GM18870 (cell line): ENCODE data around the gene DEFB110.

Experiments used
- ATAC-seq: cut with Tn5 transposase; IDR thresholded peaks from one replicate; pipeline ENCODE4 v1.9.1; 2021; ENCODE audit warnings: moderate library complexity; ENCODE audit not compliant: unreplicated experiment

The DEFB110 gene

GRCh38 chr6:50021894-50022293 lies at the start of gene DEFB110:
DEFB110 (minus strand) TSS chr6:50021994; CDS start chr6:50021935, 59 bp downstream.
- ATAC-seq: no peak

- no peak for ATAC-seq
These were observed 48.3 kb upstream of the DEFB110 start for GRCh38 chr6:50070101-50070500.

GRCh38 chr6:50062051-50062450 lies 40.3 kb upstream of the DEFB110 start:
- no peak for ATAC-seq

DNA sequence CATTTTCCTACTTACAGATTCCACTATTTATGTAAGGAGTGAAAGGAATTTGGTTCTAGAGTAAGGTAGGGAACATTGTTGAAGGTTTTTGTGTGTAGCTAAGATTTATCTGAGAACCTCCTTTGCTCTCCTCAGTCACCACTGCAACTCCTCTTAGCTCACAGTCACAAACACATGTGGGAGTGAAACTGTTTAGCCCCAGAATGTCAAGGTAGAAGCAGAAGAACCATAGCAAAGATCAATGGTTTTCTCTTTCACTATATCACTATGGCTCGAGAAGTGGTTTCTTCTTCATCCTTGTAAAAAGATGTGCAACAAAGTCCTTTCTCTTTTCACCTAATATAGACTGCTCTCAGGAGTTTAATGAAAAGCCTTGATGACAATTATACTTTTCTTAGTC lies 34.4 kb upstream of the DEFB110 start:
- peak; percentile 75 for ATAC-seq

GRCh38 chr6:50049829-50050228 lies 28.0 kb upstream of the DEFB110 start, which contains the start of gene DEFB112:
DEFB112 (minus strand) TSS chr6:50049929; CDS start chr6:50049869, 60 bp downstream.
- no peak for ATAC-seq

- no peak for ATAC-seq
These were observed 25.2 kb upstream of the DEFB110 start for GRCh38 chr6:50047026-50047425.

DNA sequence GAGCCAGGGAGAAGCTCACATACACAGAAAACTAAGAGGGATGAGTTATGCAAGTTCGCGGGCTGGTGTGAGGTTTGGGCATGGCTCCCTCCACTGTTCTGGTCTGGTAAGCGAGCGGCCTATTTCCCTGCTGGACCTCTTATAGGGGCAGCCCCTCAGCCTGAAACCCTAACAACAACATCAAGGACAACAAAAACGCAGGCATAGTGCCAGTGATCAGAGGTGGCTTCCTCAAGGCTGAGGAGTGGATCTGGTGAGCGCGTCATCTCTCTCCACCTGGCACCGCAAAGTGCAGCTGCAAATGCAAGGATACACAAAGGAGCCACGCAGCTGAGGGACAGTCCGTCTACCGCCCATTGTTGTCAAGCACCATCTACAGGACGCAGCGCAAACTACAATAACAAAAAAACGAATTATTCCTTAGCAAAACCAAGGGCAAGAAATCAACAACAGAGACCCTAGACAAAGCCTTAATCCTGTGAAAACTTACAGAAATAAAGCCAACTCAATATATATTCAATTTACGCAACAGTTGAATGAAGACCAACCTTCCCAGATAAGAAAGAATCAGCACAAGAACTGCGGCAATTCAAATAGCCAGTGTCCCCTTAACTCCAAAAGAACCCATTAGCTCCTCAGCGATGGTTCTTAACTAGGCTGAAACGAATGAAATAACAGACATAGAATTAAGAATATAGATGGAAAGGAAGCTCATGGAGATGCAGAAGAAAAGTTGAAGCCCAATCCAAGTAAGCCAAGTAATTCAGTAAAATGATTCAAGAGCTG lies 9.2 kb upstream of the DEFB110 start:
- peak; percentile 63 for ATAC-seq

- ATAC-seq: no peak
These were observed 8.6 kb upstream of the DEFB110 start for GRCh38 chr6:50030350-50030749.

GRCh38 chr6:50025258-50025657 lies 3.5 kb upstream of the DEFB110 start:
- ATAC-seq: no peak

DNA sequence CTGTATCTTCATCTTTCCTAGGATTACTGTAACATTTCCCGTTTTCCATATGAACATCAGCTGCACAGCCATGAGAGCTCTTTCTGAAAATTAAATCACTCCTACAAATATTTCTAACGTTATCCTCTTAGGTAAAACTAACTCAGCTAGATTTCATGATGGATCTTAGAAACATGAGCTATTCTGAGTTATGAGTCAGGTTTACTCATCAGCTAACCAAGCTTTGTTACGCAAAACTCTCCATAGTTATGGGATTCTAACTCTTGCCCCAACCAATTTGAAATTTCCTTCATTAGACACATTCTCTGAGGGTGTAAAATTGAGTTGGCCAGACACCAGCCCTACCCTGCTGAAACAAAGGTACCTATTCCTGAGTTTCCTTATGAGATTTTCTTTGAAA lies 14.0 kb downstream of the DEFB110 start:
- no peak for ATAC-seq

DNA sequence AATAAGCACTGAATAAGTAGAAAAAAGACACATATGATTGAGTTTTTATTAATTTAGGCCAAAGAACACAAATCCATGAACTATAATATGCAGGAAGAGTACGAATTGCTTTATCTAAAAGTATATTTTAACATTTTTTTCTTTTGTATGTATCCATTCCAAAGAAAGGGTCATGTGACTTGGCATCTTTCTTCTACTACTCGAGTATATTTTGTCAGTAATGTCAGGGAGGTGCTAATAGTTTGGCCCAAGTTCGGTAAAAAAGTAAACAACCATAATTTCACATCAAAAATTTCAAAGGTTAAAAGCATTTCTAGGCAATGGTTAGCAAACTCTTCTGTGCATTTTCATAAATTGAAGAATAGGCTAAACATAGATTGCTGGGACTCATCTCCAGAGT lies 18.7 kb downstream of the DEFB110 start:
- ATAC-seq: no peak

DNA sequence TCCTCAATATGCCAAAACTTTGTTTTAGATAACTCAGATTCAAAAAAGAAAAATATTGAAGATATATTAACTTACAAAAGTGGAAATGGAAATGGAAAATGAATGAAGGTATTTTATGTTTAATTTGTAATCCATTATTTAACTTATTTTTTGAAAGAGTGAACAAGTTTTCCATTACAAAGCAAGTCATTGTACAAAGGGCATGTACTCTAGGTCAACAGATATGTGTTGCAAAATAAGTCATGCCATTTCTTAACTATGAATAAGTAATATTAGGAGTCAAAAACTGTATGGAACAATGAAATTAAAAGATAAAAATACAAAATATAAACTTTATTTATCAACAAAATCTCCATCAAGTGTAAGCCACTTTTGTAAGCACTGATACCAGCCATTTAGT lies 26.5 kb downstream of the DEFB110 start:
- no peak for ATAC-seq

DNA sequence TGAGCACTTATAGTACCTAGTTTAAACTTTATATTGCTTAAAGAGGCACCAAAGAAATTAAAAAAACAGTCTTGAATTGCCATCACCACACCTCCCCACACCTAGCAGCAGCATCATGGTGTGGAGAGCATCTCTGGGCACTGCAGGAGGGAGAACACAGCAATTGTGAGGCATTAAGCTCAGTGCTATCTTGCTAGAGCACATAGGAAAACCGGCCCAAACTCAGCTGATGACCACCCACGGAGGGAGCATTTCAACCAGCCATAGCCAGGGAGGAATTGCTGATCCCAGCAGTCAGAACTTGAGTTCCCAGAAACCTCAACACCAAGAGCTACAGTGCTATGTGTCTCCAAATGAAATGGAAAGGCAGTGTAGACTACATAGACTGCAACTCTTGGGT lies 32.9 kb downstream of the DEFB110 start:
- ATAC-seq: no peak

- no peak for ATAC-seq
These were observed 34.0 kb downstream of the DEFB110 start for GRCh38 chr6:49987749-49988148.

DNA sequence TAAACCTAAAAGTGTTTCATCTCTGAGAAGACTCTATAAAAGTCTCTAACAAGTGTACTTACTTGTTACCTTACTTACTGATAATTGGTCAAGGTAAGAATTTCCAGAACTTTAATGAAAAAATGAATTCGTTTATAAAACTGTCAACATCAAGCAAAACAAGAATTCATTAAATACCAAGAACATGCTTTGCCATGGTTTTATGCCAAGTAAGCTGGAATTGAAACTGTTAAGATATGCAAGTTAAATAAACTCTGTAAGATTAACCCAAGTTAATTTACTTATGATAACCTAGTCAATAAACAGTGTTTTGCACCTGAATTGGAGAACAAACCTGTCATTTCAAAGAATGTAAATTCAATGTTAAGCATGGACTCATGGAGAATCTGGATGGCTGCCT lies 35.2 kb downstream of the DEFB110 start:
- no peak for ATAC-seq

- no peak for ATAC-seq
These were observed 39.7 kb downstream of the DEFB110 start for GRCh38 chr6:49982046-49982445.

- peak; percentile 83 for ATAC-seq
These were observed 40.9 kb downstream of the DEFB110 start for GRCh38 chr6:49980898-49981297.

DNA sequence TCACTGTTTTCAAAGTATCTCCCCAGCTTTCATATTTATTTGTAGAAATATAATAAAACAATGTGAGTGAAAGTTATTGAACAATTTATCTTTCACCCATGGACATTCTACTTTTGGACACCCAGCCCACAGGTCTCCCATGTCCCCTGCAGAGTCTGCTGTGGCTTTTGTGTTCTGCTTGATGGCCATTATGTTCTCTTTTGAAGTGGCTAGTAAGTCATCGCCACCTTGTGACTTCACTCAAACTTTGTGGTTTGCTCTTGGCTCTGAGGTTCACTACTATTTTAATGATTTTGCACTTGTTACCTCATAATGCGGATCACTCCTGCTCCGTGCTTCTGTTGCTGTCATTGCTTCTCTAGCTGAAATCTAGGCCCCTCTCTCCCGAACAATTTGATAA lies 42.2 kb downstream of the DEFB110 start:
- ATAC-seq: peak; percentile 34

- ATAC-seq: peak; percentile 49
These were observed 43.2 kb downstream of the DEFB110 start for GRCh38 chr6:49978332-49979226.

DNA sequence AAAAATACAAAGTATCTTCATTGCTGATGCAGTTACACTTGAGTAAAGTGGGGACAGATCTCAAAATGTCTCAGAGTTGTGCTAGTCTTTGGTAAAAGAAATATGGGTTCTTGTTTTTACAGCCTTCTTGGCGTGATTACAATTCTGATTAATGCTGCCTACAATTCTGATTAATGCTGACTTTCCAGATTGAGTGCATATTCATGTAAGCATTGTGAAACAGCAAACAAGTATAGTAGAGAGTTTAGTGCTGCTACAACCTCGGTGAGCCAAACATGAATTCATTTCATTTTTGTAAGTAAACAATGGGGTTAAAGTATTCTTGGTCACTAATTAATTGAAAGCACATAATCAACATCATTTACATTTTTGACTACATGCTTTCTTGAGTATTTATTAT lies 52.2 kb downstream of the DEFB110 start, which contains the start of gene DEFB113:
DEFB113 (minus strand) TSS at position 21 of the 400 bp plus-strand sequence; CDS start at position 21, 0 bp downstream.
- ATAC-seq: no peak
